GM23338 (cell line): ENCODE measurements around the gene ALDH2. TPM values are rescaled to one million over a fixed set of nuclear protein-coding genes. Genes with fewer than 3 reads are reported as not detected.

Source experiments
- ATAC-seq: fragments of 200-7000 bp; cut with Tn5 transposase; 3 replicates; pipeline ENCODE4 v1.9.1; 2020
- DNase-seq: peaks from one replicate; pipeline ENCODE4 v3.0.0-alpha.2; 2015; ENCODE audit warnings: low spot score
- H2AFZ ChIP-seq: fragments of 200-600 bp; sonication (generic); 2 replicates; pipeline ENCODE4 v1.8.0; 2016; ENCODE audit warnings: antibody characterized with exemption, mild to moderate bottlenecking, moderate library complexity
- H3F3A ChIP-seq: fragments of 200-600 bp; sonication (generic); replicated peaks from 2 replicates; pipeline ENCODE4 v1.8.0; 2017; ENCODE audit warnings: antibody characterized with exemption, mixed run types, low read depth
- H3K27ac ChIP-seq: fragments of 200-600 bp; sonication (generic); 2 replicates; pipeline ENCODE4 v1.6.1; 2016; ENCODE audit warnings: low read depth
- H3K27me3 ChIP-seq: fragments of 200-600 bp; sonication (generic); 2 replicates; pipeline ENCODE4 v1.8.0; 2016; ENCODE audit warnings: mild to moderate bottlenecking, mixed run types, moderate library complexity; ENCODE audit not compliant: insufficient read depth
- H3K36me3 ChIP-seq: fragments of 200-600 bp; sonication (generic); 2 replicates; pipeline ENCODE4 v1.8.0; 2016; ENCODE audit warnings: mild to moderate bottlenecking; ENCODE audit not compliant: insufficient read depth
- H3K4me1 ChIP-seq: fragments of 200-600 bp; sonication (generic); 2 replicates; pipeline ENCODE4 v1.8.0; 2016; ENCODE audit warnings: mild to moderate bottlenecking, moderate library complexity; ENCODE audit not compliant: insufficient read depth
- H3K4me2 ChIP-seq: fragments of 200-600 bp; sonication (generic); 2 replicates; pipeline ENCODE4 v1.7.1; 2017; ENCODE audit warnings: mixed run types
- H3K4me3 ChIP-seq: fragments of 200-600 bp; sonication (generic); 2 replicates; pipeline ENCODE4 v1.6.1; 2016; ENCODE audit warnings: mixed run types
- H3K79me2 ChIP-seq: fragments of 200-600 bp; sonication (generic); replicated peaks from 2 replicates; pipeline ENCODE4 v1.8.0; 2017; ENCODE audit warnings: mild to moderate bottlenecking; ENCODE audit not compliant: insufficient read depth
- H3K9me2 ChIP-seq: fragments of 200-600 bp; sonication (generic); 2 replicates; pipeline ENCODE4 v1.8.0; 2017; ENCODE audit not compliant: insufficient read depth
- H4K20me1 ChIP-seq: fragments of 200-600 bp; sonication (generic); replicated peaks from 2 replicates; pipeline ENCODE4 v1.8.0; 2017; ENCODE audit warnings: mild to moderate bottlenecking; ENCODE audit not compliant: insufficient read depth
- H3K27ac Mint-ChIP-seq: 2 replicates; pipeline ENCODE4 v1.8.0; 2020; ENCODE audit warnings: inconsistent platforms, mild to moderate bottlenecking, moderate library complexity, mixed read lengths
- H3K27me3 Mint-ChIP-seq: 3 replicates; pipeline ENCODE4 v1.8.0; 2022; ENCODE audit warnings: low read depth, mild to moderate bottlenecking, moderate library complexity, mixed read lengths, inconsistent platforms; ENCODE audit not compliant: insufficient read depth, poor library complexity
- H3K36me3 Mint-ChIP-seq: 3 replicates; pipeline ENCODE4 v1.8.0; 2021; ENCODE audit warnings: low read depth, mild to moderate bottlenecking, inconsistent platforms, moderate library complexity, mixed read lengths
- H3K4me1 Mint-ChIP-seq: 3 replicates; pipeline ENCODE4 v1.8.0; 2020; ENCODE audit warnings: mild to moderate bottlenecking, inconsistent platforms, mixed read lengths
- H3K4me3 Mint-ChIP-seq: 3 replicates; pipeline ENCODE4 v1.8.0; 2021; ENCODE audit warnings: moderate library complexity, mild to moderate bottlenecking, inconsistent platforms, mixed read lengths
- H3K9me3 Mint-ChIP-seq: 3 replicates; pipeline ENCODE4 v1.8.0; 2020; ENCODE audit warnings: moderate library complexity, mild to moderate bottlenecking, inconsistent platforms, mixed read lengths
- JUNB ChIP-seq: IDR thresholded peaks from one replicate; pipeline ENCODE4 v1.6.1; 2016; ENCODE audit warnings: antibody characterized with exemption; ENCODE audit not compliant: unreplicated experiment
- POLR2AphosphoS5 ChIP-seq: IDR thresholded peaks from 2 replicates; pipeline ENCODE4 v1.6.1; 2016; ENCODE audit warnings: antibody characterized with exemption, low read depth
- ZNF114 ChIP-seq: fragments of 250-450 bp; sonication (Bioruptor Pico); IDR thresholded peaks from 2 replicates; pipeline ENCODE4 v1.5.0; 2020; ENCODE audit warnings: mild to moderate bottlenecking, moderate library complexity
- ZNF331 ChIP-seq: fragments of 250-450 bp; sonication (Bioruptor Pico); IDR thresholded peaks from 2 replicates; pipeline ENCODE4 v1.5.0; 2020; ENCODE audit warnings: low read depth, mild to moderate bottlenecking, moderate library complexity
- polyA plus RNA-seq: library from polyadenylated mRNA; unstranded; fragments of >200 nt; fragmentation: Nextera tagmentation; extraction: Ambion mirVana; gene quantifications from 2 replicates; pipeline ENCODE4 v1.2.1, GENCODE V29; 2016
- total RNA-seq: library from RNA; depleted of rRNA; stranded (reverse); fragments of >200 nt; shearing (Covaris generic); gene quantifications from 2 replicates; pipeline ENCODE4 v1.2.3, GENCODE V29; 2014
- TF ChIP-seq, protein P1 (sequence below), 2 experiments: fragments of 200-600 bp in 1 of 2; sonication (generic) in 1 of 2; conservative IDR thresholded peaks; 2 replicates each; pipeline versions ENCODE4 v1.5.1 to v1.6.1; 2016 to 2017; ENCODE audit warnings: antibody characterized with exemption in 2 of 2, low read depth in 2 of 2, mild to moderate bottlenecking in 2 of 2, moderate library complexity in 1 of 2
- TF ChIP-seq, protein P2 (sequence below): IDR thresholded peaks from 2 replicates; pipeline ENCODE4 v1.6.1; 2016; ENCODE audit warnings: antibody characterized with exemption

The ALDH2 gene
- total and polyA plus RNA-seq, 2 experiments from 2014 or later = 14.9 to 50.5 TPM

DNA sequence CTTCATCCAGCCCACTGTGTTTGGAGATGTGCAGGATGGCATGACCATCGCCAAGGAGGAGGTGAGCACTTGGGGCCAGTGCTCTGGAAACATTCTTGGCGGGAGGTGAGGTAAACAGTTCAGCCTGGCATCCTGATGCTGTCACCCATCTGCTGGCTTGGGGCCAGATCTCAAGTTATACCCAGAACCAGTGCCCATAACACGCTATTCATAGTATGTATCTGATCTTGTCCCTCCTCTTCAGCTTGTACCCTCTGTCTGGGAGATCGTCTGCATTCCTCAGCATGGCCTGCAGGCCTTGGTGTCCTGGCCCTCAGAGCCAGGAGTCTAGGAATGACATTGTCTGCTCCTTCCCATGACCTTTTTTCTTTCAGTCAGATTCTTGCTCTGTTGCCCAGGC lies 31.4 kb downstream of the ALDH2 start:
- no peak for TF ChIP-seq ZNF114 (CRISPR knock-in tag)
- TF ChIP-seq, protein P1, sequence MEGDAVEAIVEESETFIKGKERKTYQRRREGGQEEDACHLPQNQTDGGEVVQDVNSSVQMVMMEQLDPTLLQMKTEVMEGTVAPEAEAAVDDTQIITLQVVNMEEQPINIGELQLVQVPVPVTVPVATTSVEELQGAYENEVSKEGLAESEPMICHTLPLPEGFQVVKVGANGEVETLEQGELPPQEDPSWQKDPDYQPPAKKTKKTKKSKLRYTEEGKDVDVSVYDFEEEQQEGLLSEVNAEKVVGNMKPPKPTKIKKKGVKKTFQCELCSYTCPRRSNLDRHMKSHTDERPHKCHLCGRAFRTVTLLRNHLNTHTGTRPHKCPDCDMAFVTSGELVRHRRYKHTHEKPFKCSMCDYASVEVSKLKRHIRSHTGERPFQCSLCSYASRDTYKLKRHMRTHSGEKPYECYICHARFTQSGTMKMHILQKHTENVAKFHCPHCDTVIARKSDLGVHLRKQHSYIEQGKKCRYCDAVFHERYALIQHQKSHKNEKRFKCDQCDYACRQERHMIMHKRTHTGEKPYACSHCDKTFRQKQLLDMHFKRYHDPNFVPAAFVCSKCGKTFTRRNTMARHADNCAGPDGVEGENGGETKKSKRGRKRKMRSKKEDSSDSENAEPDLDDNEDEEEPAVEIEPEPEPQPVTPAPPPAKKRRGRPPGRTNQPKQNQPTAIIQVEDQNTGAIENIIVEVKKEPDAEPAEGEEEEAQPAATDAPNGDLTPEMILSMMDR (conservative IDR thresholded peaks at IDR 0.05; ENCODE audit: low read depth in 2 of 2) = no peak
- DNase-seq (no peak), ATAC-seq (no peak)
- peaks cover 7% of the 10 kb centered on the region for H3K27me3 Mint-ChIP-seq
- Histone ChIP-seq H4K20me1 (no peaks in the 10 kb centered on the region; the same call in 1 of the 2 replicates), H3K4me1 (no peaks in the 10 kb centered on the region), H3F3A (no peaks in the 10 kb centered on the region; the same call in 1 of the 2 replicates), H3K27ac (no peak overlapping the region), H3K79me2 (no peaks in the 10 kb centered on the region), H3K9me2 (no peaks in the 10 kb centered on the region), H2AFZ (no peak overlapping the region), H3K4me2 (no peak overlapping the region), H3K27me3 (no peaks in the 10 kb centered on the region), H3K36me3 (peaks cover 11% of the 10 kb centered on the region), H3K4me3 (no peak overlapping the region)
- no peak overlapping the region for H3K4me3 Mint-ChIP-seq
- H3K4me1 Mint-ChIP-seq = no peaks in the 10 kb centered on the region
- H3K9me3 Mint-ChIP-seq = no peaks in the 10 kb centered on the region
- H3K27ac Mint-ChIP-seq = 0 out of 2 replicates have a peak overlapping the region, but pooled peaks have one; percentile 39
- H3K36me3 Mint-ChIP-seq = peaks cover 55% of the 10 kb centered on the region

DNA sequence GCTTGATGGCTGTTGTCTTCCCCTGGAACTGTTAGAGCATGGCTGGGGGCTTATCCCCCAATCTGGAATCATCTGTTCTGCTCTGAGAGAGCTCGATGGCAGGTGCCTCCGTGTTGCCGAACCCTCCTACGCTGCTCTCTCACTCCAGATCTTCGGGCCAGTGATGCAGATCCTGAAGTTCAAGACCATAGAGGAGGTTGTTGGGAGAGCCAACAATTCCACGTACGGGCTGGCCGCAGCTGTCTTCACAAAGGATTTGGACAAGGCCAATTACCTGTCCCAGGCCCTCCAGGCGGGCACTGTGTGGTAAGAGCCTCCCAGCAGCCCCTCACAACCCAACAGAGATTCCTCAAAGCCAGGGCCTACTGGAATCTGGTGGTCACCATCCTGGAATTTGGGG lies 33.0 kb downstream of the ALDH2 start:
- Histone ChIP-seq H3K4me2 (no peak overlapping the region), H2AFZ (no peak overlapping the region), H3K36me3 (peaks cover 11% of the 10 kb centered on the region), H3K27me3 (no peaks in the 10 kb centered on the region), H3K27ac (no peak overlapping the region), H3K9me2 (no peaks in the 10 kb centered on the region), H3K4me3 (no peak overlapping the region), H4K20me1 (no peaks in the 10 kb centered on the region; the same call in 1 of the 2 replicates), H3K79me2 (no peaks in the 10 kb centered on the region), H3F3A (no peaks in the 10 kb centered on the region; the same call in 1 of the 2 replicates), H3K4me1 (no peaks in the 10 kb centered on the region)
- no peak overlapping the region for H3K27ac Mint-ChIP-seq
- no peak overlapping the region for H3K4me3 Mint-ChIP-seq
- DNase-seq (no peak), ATAC-seq (no peak)
- H3K4me1 Mint-ChIP-seq = no peaks in the 10 kb centered on the region
- TF ChIP-seq JUNB = no peak
- H3K27me3 Mint-ChIP-seq = peaks cover 4% of the 10 kb centered on the region
- no peaks in the 10 kb centered on the region for H3K9me3 Mint-ChIP-seq
- H3K36me3 Mint-ChIP-seq = peaks cover 55% of the 10 kb centered on the region

DNA sequence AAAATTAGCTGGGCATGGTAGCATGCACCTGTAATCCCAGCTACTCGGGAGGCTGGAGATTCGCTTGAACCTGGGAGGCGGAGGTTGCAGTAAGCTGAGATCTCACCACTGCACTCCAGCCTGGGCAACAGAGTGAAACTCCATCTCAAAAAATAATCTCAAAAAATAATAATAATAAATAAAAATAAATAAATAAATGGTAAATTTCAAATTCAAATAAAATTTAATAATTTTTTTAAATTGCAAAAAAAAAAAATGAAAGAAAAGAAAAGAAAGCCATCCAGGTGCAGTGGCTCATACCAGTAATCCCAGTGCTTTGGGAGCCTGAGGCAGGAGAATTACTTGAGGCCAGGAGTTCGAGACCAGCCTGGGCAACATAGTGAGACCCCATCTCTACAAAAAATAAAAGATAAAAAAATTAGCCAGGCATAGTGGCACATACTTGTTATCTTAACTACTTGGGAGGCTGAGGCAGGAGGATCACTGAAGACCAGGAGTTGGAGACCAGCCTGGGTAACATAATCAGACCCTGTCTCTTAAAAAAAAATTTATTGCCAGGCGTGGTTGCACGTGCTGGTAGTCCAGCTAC lies 36.4 kb downstream of the ALDH2 start:
- Mint-ChIP-seq H3K27ac (no peak overlapping the region), H3K4me1 (no peaks in the 10 kb centered on the region), H3K36me3 (peaks cover 57% of the 10 kb centered on the region), H3K9me3 (no peaks in the 10 kb centered on the region), H3K27me3 (peaks cover 5% of the 10 kb centered on the region), H3K4me3 (no peak overlapping the region)
- H3K4me3 ChIP-seq = no peak overlapping the region
- H2AFZ ChIP-seq = no peak overlapping the region
- H3K4me1 ChIP-seq = no peaks in the 10 kb centered on the region
- DNase-seq (no peak), ATAC-seq (no peak)
- H3K36me3 ChIP-seq = peaks cover 16% of the 10 kb centered on the region
- no peaks in the 10 kb centered on the region for H4K20me1 ChIP-seq
- TF ChIP-seq ZNF114 (CRISPR knock-in tag) = no peak
- no peak for TF ChIP-seq JUNB
- no peak for TF ChIP-seq ZNF331 (CRISPR knock-in tag)
- TF ChIP-seq, protein P2, sequence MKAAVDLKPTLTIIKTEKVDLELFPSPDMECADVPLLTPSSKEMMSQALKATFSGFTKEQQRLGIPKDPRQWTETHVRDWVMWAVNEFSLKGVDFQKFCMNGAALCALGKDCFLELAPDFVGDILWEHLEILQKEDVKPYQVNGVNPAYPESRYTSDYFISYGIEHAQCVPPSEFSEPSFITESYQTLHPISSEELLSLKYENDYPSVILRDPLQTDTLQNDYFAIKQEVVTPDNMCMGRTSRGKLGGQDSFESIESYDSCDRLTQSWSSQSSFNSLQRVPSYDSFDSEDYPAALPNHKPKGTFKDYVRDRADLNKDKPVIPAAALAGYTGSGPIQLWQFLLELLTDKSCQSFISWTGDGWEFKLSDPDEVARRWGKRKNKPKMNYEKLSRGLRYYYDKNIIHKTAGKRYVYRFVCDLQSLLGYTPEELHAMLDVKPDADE = no peak
- TF ChIP-seq POLR2AphosphoS5 = no peak
- no peak overlapping the region for H3K27ac ChIP-seq
- H3K9me2 ChIP-seq = no peaks in the 10 kb centered on the region
- H3K4me2 ChIP-seq = no peak overlapping the region
- H3K79me2 ChIP-seq = no peaks in the 10 kb centered on the region
- H3F3A ChIP-seq = no peaks in the 10 kb centered on the region
- H3K27me3 ChIP-seq = no peaks in the 10 kb centered on the region
